ENCODE measurements around the gene NADK.
A peak's percentile ranks its signal among the peaks of the same experiment; 100 is the strongest.
"Not testable (repeated sequence)": the region's sequence is repeated elsewhere in the genome, so short reads cannot be mapped to it uniquely, and the experiment has no call there.

The NADK gene

DNA sequence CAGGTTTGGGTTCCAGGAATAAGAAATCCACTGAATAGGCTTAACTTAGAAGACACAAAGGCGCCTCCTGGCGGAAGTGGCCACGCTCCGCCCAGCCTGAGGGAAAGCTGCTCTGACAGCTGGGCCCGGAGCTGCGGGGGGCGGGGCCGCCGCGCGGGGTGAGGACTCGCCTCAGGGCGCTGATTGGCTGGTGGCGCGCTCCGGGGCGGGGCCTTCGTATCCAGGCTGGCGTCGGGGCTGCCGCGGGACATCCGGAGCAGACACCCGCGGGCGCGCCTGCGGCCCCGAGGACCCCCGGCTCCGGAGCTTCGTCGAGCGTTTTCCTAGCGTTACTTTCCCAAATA is 31.7 kb downstream of the NADK start:
- not testable (repeated sequence) for DNase-seq (ENCODE audit: low spot score)

DNA sequence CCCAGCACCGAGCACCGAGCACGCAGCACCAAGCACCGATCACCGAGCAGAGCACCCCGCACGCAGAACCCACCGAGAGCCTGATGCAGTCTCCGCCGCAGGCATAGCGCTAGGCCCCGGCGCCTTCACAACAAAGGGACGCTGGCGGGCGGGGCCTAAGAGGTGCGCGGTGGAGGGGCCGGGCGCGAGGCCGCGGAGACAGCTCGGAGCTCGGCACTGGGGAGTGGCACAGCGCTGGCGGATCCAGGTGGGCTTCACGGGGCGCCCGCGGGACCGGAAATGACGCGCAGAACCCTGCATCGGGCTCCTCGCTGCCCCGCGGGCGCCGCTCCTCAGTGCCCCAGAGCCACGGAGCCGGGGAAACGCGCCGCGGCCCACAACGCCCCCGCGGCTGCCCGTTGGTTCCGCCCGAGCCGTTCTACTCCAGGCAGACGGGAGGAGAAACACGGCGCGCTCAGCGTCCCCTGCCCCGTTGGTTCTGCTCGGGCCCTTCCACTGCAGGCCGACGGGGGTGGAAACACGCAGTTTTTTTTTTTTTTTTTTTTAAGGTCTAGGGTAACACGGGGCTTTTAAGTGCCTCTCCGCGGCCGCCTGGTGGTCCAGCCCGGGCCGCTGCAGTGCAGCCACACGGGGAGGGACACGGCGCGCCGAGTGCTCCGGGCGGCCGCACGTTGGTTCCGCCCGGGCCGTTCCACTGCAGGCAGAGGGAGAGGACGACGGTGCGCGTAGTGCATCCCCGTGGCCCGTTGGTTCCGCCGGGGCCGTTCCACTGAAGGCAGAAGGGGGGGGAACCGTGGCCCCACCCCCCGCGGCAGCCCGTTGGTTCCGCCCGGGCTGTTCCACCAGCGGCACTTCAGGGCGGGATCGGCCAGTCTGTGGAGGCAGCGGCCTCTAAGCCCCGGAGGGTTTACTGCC is 32.4 kb downstream of the NADK start:
- DNase-seq (ENCODE audit: low spot score): not testable (repeated sequence)

DNA sequence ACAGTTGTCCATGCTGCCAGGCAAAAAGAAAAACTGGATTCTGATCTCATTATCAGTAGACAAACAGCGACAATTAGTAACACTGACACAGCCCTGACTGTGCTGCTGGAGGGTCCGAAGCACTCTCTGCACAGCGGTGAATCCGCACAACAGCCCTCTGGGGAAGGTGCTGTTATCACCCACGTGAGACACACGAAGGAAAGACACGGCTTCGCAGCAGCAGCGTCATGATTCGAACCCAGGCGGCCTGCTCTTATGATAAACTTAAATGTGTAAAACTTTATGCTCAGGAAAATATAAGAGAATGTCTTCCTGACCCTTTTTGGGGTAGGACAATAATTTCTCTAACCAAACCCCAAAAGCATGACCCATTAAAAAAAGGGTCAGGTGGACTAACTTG is 35.7 kb downstream of the NADK start:
- not testable (repeated sequence) for DNase-seq (ENCODE audit: low spot score)

DNA sequence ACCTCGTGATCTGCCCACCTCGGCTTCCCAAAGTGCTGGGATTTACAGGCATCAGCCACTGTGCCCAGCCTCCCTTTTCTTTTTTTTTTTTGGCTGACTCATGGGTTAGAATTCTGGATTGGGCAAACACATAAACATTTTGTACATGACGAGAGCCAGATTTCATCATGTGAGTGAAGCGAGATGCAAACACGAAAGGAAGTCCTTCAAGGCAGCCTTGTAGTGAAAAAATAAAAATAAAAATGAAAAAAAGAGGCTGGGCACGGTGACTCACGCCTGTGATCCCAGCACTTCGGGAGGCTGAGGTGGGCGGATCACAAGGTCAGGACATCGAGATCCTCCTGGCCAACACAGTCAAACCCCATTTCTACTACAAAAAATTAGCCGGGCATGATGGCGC is 37.3 kb downstream of the NADK start:
- peak; percentile 84 for DNase-seq (ENCODE audit: low spot score)

DNA sequence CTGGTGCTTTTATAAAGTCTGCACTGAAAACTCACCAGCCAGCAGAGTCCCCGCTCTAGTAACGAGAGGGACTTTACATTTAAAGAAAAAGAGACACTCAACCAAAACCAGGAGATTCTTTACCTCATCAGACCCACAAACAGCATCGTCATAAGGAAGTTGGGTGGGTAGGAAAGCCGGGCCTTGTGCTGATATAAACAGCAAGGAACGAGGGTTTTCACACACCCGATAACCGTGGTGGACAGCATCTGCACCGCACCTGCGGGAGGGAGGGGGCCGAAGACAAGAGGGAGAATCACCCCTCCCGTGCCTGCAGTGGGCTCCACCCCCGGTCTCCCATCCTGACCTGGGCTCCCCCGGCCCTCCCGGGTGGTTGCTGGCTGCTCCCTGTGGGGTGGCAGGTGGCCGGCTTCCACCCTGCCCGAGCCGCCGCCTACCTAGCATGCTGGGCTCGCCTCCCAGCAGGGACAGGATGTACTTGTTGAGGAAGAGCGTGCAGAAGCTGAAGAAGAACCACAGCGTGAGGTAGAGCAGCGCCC is 39.4 kb downstream of the NADK start:
- not testable (repeated sequence) for DNase-seq (ENCODE audit: low spot score)

DNA sequence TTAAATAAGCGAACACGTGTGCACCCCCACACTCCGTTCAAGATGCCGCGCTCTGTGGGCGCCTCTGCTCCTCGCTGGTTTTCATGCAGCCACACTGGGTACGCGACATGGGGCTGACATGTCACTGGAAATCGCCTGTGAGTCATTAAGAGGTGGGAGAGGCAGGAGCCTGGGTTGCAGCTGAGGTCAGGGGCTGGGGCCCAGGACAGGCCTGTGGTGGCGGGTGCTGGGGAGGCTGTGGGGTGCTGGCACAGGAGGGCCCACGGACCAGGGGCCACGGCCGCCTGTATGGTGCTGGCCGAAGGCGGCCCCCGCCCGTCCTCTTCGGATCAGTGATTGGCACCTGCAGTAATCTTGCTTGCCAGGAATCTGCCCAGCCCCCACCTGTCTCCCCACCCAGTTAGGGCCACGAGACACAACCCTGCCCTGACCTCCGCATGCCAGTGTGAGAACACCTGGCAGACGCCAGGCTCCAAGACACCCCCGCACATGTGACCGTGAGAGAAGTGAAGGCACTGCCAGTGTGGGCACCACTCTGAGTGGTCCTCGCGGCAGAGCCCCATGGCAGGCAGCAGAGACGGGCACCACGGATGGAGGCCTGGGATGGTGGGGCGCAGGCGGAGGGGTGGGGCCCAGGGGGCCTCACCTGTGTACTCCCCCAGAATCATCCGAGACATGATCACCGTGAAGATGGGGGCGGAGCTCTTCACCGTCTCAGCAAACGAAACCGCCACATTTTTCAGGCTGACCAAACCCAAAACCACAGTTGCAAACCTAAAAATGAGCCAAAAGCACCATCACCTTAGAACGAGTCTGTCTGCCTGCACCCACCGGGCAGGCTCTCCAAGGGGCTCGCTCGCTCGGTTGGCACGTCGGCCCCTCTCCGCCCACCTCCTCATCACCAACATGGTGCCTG is 40.3 kb downstream of the NADK start:
- DNase-seq (ENCODE audit: low spot score): not testable (repeated sequence)

DNA sequence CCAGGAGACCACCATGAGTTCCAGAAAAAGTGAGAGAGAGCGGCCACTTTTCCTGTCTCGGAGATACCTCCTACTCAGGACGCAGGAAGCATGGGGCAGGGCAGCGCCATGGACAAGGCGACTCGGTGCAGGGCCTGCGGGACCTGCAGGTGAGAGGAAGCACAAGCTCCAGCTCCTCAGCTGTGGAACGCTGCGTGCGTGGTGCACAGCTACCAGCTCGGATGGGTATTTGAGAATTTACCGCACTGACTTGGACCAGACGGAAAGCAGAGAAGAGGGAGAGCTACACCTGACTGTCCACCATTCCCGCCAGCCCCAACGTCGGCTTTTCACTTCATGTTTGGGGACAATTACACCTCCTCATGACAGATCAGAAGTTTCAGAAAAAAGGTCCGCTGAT is 45.9 kb downstream of the NADK start:
- DNase-seq (ENCODE audit: low spot score): no peak

DNA sequence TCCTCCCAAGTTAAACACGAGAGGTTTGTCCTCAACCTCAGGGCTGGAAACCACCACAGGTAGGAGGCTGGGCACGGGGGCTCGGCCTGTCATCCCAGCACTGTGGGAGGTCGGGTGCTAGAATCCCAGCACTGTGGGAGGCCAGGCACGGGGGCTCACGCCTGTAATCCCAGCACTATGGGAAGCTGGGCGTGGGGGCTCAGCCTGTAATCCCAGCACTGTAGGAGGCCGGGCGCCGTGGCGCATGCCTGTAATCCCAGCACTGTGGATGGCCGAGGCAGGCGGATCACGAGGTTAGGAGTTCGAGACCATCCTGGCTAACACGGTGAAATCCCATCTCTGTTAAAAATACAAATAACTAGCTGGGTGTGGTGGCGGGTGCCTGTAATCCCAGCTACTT is 47.4 kb downstream of the NADK start:
- DNase-seq (ENCODE audit: low spot score): no peak

DNA sequence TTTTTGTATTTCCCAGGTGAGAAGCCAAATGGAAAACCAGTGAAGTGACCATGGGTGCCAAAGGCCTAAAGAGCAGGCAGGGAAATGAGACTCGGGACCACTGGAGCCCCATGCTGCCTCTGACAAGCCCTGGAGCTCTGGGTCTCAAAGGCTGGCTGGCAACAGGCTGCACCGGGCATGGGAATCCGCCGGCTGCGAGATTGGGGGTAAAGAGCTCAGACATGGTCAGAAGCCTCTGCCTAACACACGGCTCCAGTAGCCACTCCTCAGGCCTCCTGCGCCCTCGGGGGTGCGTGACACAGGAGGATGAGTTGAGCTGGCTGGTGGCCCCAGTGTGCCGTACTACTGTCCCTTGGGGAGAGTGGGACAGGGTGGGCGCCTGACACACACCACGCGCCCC is 48.0 kb downstream of the NADK start:
- DNase-seq (ENCODE audit: low spot score): not testable (repeated sequence)

DNA sequence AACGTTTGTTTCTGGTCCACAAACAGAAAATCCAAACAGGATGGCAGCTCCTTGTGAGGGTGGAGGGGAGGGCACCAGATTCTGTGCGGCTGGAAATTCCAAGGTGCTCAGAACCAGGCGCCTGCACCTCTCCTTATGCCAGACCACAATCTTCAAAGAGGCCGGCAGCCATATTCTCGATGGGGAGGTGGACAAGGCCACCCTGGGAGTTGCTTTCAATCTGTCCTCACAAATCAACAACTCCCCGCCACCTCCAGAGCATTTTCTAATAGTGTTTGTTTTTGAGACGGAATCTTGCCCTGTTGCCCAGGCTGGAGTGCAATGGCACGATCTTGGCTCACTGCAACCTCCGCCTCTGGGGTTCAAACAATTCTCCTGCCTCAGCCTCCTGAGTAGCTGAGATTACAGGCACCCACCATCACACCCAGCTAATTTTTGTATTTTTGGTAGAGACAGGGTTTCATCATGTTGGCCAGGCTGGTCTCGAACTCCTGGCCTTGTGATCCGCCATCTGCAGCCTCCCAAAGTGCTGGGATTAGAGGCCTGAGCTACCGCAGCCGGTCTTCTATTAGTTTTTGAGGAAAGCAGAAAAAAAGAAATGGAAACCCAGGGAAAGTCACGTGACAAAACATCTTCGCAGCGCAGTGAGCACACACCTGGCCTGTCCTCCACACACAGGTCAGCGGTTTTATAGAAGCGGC is 49.0 kb downstream of the NADK start:
- not testable (repeated sequence) for DNase-seq (ENCODE audit: low spot score)

DNA sequence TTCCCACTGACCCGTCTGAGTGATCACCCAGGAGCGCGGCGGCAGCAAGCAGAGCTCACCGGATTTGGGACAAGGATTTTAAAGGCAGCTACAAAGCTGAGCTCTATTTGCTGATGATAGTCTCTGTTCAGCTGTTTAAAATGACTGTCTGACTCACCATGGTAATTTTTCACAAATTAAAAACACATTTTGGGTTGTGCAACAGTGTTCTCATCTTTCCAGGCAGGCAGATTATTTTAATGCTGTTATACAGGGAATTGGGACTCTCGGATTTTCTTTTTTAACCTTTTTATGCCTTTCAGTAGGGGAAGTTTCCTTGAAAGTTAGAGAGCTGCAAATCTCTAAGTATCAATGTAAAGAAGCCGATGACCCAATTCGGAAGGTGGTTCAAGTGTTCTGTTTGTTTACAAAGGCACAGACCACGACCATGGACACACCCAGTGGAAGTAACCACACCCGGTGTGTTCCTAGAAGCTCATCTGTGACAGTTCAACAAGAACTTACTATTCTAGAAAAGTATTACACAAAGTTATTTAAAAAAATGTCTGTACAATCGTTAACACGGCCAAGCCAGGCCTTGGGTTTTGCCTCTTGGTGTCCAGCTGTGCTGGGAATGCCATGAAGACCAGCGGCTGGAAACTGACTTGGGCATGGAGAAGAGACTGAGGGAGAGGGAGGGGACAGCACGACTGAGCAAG is 49.8 kb downstream of the NADK start:
- DNase-seq (ENCODE audit: low spot score): peak; percentile 38

DNA sequence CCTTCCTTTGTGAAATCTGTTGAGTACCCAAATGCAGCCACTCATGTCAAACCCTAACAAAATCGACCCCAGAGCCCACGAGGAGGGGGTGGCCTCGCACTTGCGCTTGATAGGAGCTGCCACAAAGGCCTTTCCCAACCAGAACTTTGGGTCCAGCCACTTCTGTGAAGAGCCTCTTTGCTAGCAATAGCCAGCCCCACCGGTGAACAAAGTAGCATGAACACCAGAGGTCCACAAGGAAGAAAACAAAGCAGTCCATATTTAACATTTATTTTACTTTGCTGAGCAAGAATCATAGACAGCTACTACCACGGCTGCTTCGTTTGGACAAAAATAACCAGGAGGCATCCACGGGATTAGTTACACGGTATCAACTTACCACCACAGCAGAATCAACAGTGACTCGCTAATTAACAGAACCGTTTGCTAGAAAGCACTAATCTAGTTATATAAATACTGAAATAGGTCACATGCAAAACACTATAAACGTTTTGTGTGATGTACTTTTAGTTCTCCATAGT is 51.1 kb downstream of the NADK start:
- not testable (repeated sequence) for DNase-seq (ENCODE audit: low spot score)

DNA sequence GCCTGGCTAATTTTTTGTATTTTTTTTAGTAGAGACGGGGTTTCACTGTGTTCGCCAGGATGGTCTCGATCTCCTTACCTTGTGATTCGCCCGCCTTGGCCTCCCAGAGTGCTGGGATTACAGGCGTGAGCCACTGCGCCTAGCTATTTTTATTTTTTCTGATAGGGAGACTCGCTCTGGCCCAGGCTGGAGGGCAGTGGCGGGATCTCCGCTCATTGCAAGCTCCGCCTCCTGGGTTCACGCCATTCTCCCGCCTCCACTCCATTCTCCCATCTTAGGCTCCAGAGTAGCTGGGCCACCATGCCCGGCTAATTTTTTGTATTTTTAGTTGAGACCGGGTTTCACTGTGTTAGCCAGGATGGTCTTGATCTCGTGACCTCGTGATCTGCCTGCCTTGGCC is 52.2 kb downstream of the NADK start:
- not testable (repeated sequence) for DNase-seq (ENCODE audit: low spot score)

DNA sequence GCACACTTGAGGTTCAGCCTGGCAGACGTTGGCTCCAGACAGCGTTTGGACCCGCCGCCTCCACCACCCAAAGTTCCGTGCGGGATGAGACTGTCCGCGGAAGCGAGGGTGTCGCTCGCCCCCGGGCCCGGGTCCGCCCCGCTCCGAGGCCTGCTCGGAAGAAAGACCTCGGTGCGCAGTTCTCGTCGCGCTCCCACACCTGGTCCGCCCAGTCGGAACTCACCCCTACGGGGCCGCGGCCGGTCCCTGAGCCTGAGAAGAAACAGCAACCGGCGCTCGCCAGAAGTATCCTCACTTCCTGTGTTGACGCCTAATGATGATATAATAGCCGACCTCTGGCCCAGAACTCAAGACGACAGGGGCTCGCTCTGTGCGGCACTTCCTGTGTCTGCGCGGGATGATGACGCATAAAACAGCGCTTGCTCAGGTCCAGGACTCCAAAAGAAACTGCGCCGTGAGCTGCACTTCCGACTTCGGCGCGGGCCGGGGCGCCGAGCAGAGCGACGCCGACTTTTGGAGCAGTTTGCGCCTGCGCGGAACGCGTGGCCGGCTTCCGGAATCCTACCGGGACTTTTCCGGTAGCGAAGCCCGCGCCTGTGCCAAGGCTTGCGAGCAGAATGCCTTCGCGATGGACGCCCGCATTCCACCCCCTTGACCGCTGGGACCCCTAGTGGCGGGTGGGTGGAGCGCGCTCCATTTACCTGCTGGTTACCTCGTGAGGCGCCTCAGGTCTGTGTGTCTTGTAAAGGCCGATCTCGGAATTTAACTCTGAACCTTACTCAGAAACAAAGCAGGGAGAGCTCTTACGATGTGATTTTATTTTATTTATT is 54.0 kb downstream of the NADK start, which contains the start of gene CDK11A:
Gene CDK11A (minus strand): TSS at position 323 of the 830 bp plus-strand sequence. CDS start 1,539 bp downstream, outside the sequence.
- peak; percentile 94 for DNase-seq (ENCODE audit: low spot score)

DNA sequence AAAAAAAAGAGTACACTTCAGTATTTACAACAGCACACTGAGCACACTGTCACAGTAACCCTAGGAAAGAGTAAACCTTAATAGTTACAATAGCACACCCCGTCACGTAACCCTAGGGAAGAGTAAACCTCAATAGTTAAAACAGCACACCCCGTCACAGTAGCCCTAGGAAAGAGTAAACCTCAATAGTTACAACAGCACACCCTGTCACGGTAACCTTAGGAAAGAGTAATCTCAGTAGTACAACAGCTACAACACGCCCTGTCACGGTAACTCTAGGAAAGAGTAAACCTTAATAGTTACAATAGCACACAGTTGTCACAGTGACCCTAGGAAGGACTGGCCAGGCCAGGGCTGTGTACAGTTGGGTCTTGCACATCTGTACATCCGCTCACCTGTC is 57.1 kb downstream of the NADK start:
- no peak for DNase-seq (ENCODE audit: low spot score)

DNA sequence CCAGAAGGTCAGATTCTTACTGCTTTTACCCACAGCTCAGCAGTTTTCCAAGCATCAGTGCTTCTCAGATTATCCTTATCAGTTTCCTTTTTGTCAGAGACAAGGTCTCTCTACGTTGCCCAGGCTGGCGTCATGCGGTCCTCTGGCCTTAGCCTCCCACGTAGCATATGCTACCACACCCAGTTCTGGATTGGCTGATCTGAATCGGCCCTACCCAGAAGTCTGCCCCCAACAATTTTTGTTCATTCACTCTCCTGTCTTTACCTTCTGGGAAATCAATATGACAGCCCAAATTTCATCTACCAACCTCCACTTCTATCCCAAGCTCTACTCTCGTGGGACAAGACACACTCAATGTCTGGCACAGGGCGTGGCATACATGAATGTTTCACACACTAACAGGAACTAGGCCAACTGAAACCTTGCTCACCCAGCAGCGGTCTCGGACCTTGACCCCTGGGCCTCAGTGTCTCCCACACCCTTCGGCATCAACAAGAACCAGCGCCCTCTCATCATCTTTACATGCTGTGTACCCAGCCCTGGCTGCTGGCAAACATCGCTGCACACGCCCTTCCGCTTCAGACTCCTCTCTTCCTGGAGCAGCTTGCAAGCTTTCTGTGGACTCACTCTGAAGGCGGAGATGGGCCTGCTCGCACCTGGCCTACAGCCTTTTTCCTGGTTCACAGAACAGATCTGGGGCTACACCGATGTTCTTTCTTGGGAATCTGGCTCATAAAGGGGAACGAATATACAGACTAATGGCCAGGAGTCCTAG is 63.0 kb downstream of the NADK start:
- DNase-seq (ENCODE audit: low spot score): not testable (repeated sequence)

DNA sequence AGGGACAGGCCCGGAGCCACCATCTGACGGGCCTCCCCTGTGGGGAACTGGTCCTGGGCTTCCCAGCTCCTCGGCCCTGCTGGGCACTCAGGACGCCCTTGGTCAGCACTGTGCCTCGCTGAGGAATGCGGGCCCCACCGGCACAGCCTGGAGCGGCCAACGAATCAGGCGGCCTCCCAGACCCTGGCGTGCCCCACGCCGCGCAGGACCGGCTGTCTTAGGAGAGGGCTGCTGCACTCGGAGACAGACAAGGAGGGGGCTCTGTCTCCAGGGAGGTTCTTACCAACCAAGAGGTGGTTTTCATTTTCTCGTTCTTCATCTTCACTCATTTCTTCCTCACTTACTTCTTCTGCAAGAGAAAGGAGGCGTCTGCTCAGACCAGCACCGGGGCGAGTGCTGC is 70.4 kb downstream of the NADK start:
- DNase-seq (ENCODE audit: low spot score): not testable (repeated sequence)

DNA sequence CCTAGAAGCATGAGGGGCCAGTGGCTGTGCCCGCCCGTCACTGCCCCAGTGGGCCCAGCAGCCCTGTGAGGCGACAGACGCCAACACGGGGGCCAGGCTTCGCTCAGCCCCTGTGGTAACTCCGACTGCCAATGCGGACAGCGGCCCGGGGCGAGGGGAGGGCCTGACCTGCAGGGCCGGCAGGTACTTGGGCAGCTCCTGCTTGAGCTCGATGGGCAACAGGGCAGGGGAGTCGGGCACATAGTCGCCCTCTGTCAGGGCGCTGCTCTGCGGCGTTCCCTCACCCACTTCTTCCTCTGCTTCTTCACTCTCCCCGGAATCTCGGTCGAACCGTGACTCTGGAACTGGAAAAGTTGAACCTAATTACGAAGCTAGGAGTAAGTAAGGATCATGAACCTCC is 71.0 kb downstream of the NADK start:
- not testable (repeated sequence) for DNase-seq (ENCODE audit: low spot score)

DNA sequence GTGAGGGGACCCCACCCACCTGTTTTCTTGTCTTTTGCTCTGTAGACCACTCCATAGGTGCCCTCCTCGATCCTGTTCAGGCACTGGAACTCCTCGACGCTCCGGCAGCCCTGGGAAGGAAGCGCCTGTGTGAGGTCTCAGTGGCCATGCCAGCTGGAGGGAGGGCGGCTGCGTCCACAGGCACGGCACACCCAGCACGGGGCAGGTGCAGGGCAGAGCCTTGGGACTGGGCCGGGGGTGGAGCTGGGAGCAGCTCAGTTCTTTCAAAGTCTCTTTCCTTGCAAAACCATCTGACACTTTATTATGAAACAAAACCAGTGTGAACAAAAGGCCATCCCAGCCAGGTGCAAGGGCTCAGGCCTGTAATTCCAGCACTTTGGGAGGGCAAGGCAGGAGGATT is 72.6 kb downstream of the NADK start:
- DNase-seq (ENCODE audit: low spot score): not testable (repeated sequence)

All from AG08395 (cell line).